Bronchial epithelial cell (primary cell): ENCODE measurements around the gene HNRNPA3. TPM values are rescaled to one million over a fixed set of nuclear protein-coding genes. Genes with fewer than 3 reads are reported as not detected.

ENCODE experiments used
- DNase-seq: peaks from one replicate; pipeline ENCODE4 v3.0.0-alpha.2; 2010; ENCODE audit warnings: low read depth
- FAIRE-seq: peaks from 2 replicates; lab custom pipeline; 2011; peaks lifted over from hg19 to GRCh38; lab: Jason Lieb, UNC
- H3K27me3 ChIP-seq: 2 replicates; pipeline ENCODE4 v1.5.1; 2011; ENCODE audit warnings: low read length; ENCODE audit not compliant: control insufficient read depth, insufficient read depth
- H3K36me3 ChIP-seq: 2 replicates; pipeline ENCODE4 v1.5.1; 2011; ENCODE audit warnings: low read length; ENCODE audit not compliant: control insufficient read depth, insufficient read depth
- H3K4me3 ChIP-seq: 2 replicates; pipeline ENCODE4 v1.5.1; 2011; ENCODE audit warnings: mild to moderate bottlenecking, low read depth, low read length, control low read depth
- CTCF ChIP-seq: IDR thresholded peaks from 2 replicates; pipeline ENCODE4 v1.5.1; 2011; ENCODE audit warnings: mild to moderate bottlenecking, moderate library complexity, low read length, control low read depth, inconsistent platforms; ENCODE audit not compliant: insufficient read depth, severe bottlenecking
- total RNA-seq: library from RNA; depleted of rRNA; stranded (reverse); fragments of >200 nt; gene quantifications from 2 replicates; pipeline ENCODE4 v1.2.1, GENCODE V29; 2014

HNRNPA3 gene
- total RNA-seq, 1 donor from 2014 or later: 30.5 TPM

GRCh38 chr2:177235855-177236437 is 23.4 kb downstream of the HNRNPA3 start:
- Histone ChIP-seq H3K27me3 (no peaks in the 10 kb centered on the region), H3K36me3 (peaks cover 23% of the 10 kb centered on the region), H3K4me3 (no peak overlapping the region)
- no peak for FAIRE-seq
- no peak for DNase-seq
- TF ChIP-seq CTCF: no peak

DNA sequence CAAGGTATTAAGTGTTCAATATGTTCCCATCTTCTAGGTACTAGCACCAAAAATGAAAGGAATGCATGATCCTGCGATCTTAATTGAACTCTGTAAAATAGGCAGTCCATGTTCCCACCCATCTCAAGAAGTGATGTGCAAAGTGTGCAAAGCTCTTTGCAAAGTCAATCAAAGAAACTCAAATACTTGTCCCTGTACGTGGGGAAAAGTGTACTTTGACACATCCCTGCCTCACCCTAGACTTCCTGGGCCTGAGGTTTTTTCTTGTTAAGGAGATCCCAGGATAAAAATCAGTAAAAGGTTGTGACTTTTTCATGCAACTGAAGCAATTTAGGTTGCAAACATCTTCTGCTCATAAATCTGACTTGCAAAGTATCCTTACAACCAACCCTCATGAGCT is 25.3 kb downstream of the HNRNPA3 start:
- H3K27me3 ChIP-seq: no peaks in the 10 kb centered on the region
- TF ChIP-seq CTCF: no peak
- peaks cover 19% of the 10 kb centered on the region for H3K36me3 ChIP-seq
- DNase-seq (no peak), FAIRE-seq (no peak)
- no peak overlapping the region for H3K4me3 ChIP-seq

DNA sequence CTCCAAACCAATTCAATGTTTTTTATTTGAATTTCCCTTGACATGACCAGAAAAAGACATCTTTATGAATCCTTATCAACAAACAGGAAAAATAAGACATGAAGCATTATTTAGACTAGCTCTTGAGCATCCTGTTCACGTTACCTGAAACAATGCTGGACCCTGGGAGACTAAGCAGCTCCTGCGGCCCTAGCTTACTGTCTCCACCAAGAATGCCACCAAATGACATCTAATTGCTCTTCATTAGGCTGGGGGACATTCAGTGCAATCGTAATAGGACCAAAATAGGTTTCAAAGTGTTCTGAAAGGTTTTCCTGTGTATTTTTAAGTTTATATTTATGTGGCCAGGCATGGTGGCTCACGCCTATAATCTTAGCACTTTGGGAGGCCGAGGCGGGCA is 26.5 kb downstream of the HNRNPA3 start:
- FAIRE-seq: no peak
- peaks cover 17% of the 10 kb centered on the region for H3K36me3 ChIP-seq
- no peak for DNase-seq
- no peak for TF ChIP-seq CTCF
- no peak overlapping the region for H3K4me3 ChIP-seq
- no peaks in the 10 kb centered on the region for H3K27me3 ChIP-seq

DNA sequence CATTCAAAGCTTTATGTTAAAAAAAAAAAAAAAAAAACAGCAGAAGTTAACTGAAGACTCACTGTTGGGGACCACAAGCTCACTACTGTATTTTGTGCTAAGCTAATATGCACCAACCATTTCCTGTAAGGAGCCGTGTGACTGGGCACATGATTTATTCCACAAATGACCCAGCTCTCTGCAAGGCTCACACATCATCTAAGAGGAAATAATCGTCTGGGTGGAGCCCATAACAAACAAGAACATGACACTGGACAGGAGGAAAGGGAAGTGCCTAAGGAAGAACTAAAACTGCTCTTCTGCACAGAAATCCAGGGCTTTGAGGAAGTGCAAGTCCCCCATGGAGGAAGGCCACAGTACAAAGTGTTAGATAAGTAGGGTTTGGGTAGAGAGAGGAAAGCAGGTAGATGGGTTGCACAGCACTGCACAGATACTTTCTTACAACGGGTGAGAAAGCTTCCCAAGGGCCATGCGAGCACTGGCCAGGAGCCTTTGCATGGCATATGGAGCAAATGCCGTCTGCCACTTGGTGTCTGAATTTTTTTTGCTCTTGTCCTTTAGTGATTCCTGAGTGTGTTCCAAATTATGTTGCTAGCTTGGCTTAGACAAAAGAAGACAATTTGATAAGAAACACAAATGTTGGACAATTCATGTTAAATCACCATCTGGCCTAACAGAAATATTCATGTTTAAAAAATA is 27.5 kb downstream of the HNRNPA3 start:
- no peak for TF ChIP-seq CTCF
- Histone ChIP-seq H3K4me3 (no peak overlapping the region), H3K36me3 (peaks cover 16% of the 10 kb centered on the region), H3K27me3 (no peaks in the 10 kb centered on the region)
- DNase-seq (no peak), FAIRE-seq (no peak)

DNA sequence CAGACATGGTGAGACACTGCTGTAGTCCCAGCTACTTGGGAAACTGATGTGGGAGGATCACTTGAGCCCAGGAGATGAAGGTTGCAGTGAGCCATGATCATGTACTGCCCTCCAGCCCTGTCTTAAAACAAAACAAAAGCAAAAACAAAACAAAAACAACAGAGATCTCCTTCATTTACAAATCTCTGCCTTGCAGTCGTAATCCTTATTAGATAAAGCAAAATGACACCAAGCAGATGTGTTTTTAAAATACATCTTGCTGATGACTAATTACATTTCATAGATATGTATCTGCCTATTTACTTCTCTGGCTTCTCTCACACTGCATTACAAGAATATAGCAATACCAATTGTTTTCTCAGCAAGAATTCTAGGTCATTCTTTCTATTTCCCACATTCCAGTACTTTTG is 29.1 kb downstream of the HNRNPA3 start:
- Histone ChIP-seq H3K27me3 (no peaks in the 10 kb centered on the region), H3K36me3 (peaks cover 14% of the 10 kb centered on the region), H3K4me3 (no peak overlapping the region)
- no peak for TF ChIP-seq CTCF
- DNase-seq (no peak), FAIRE-seq (no peak)
